ENCODE results near the gene GINM1. TPM values are rescaled to one million over a fixed set of nuclear protein-coding genes. Genes with fewer than 3 reads are reported as not detected.

GINM1 gene
- total and polyA plus RNA-seq, 9 of the 15 experiments (the other 6 are each of a cell fraction or from before 2014, with no cell fraction given): 5.0 to 19.3 (median 14.2) TPM

DNA sequence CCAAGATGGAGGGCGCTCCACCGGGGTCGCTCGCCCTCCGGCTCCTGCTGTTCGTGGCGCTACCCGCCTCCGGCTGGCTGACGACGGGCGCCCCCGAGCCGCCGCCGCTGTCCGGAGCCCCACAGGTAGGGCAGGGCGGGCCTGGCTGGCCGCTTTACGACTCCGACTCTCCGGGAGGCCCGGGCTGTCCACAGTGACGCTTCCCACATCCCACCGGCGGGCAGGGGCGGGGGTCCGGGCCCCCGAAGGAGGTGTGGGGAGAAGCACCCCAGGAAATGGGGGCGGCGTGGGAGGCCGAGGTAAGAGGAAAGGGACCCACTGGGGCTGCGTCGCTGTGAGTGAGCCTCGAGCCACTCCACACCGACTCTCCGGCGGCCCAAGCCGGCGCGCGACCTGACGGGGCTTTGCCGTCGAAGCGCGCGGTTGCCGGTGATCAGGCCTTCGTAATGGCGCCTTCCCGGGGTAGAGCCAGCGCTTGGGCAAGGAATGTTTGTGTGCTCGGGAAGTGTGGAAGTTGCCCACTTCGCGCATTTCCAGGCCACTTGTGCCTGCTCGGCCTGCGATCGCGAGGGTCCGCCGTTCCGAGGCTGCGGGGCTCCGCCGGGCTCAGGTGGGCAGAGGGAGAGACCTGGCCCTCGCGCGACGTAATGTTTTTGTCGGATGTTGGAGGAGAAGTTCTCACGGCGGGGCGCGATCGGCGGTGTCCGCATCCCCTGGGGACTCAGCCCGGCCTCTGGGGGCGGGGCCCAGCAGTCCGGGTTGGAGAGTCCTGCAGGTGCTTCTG, 427 bp downstream of the GINM1 start (continued):
- TF ChIP-seq E2F4 (CRISPR knock-in tag; IDR thresholded peaks at IDR 0.05; ENCODE audit: low read depth) (no peak), TCFL5 (CRISPR knock-in tag; conservative IDR thresholded peaks at IDR 0.05) (no peak), CLOCK (CRISPR knock-in tag; IDR thresholded peaks at IDR 0.05; ENCODE audit: borderline replicate concordance) (0 out of 2 replicates have a peak, but pooled peaks have one; percentile 30), ZNF431 (CRISPR knock-in tag; IDR thresholded peaks at IDR 0.05) (no peak; the same call in 1 of the 2 replicates), ZBTB1 (CRISPR knock-in tag; IDR thresholded peaks at IDR 0.05; ENCODE audit: borderline replicate concordance, low read depth) (no peak; the same call in 1 of the 2 replicates), BRD4 (IDR thresholded peaks at IDR 0.05) (peak; percentile 79; the same call in 1 of the 2 replicates), ZNF395 (CRISPR knock-in tag; IDR thresholded peaks at IDR 0.05) (no peak), NR3C1 (CRISPR knock-in tag; IDR thresholded peaks at IDR 0.05) (no peak; the same call in 1 of the 2 replicates), CTCF (IDR thresholded peaks at IDR 0.05 in 2 of 3, conservative IDR thresholded peaks at IDR 0.05 in 1 of 3; ENCODE audit: insufficient read depth in 2 of 3, low read depth in 1 of 3, low read length in 3 of 3) (no peak), ZSCAN29 (IDR thresholded peaks at IDR 0.05) (no peak), ZNF280B (CRISPR knock-in tag; IDR thresholded peaks at IDR 0.05) (no peak)
- TF ChIP-seq, protein P1, sequence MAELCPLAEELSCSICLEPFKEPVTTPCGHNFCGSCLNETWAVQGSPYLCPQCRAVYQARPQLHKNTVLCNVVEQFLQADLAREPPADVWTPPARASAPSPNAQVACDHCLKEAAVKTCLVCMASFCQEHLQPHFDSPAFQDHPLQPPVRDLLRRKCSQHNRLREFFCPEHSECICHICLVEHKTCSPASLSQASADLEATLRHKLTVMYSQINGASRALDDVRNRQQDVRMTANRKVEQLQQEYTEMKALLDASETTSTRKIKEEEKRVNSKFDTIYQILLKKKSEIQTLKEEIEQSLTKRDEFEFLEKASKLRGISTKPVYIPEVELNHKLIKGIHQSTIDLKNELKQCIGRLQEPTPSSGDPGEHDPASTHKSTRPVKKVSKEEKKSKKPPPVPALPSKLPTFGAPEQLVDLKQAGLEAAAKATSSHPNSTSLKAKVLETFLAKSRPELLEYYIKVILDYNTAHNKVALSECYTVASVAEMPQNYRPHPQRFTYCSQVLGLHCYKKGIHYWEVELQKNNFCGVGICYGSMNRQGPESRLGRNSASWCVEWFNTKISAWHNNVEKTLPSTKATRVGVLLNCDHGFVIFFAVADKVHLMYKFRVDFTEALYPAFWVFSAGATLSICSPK (IDR thresholded peaks at IDR 0.05; ENCODE audit: borderline replicate concordance): no peak
- TF ChIP-seq, protein P2, sequence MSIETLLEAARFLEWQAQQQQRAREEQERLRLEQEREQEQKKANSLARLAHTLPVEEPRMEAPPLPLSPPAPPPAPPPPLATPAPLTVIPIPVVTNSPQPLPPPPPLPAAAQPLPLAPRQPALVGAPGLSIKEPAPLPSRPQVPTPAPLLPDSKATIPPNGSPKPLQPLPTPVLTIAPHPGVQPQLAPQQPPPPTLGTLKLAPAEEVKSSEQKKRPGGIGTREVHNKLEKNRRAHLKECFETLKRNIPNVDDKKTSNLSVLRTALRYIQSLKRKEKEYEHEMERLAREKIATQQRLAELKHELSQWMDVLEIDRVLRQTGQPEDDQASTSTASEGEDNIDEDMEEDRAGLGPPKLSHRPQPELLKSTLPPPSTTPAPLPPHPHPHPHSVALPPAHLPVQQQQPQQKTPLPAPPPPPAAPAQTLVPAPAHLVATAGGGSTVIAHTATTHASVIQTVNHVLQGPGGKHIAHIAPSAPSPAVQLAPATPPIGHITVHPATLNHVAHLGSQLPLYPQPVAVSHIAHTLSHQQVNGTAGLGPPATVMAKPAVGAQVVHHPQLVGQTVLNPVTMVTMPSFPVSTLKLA (conservative IDR thresholded peaks at IDR 0.05): peak in 1 of 2 experiments; percentile 38; a peak in 2 of 4 replicates

All from K562 (cell line).